Type B pancreatic cell (in vitro differentiated cells): ENCODE results near the gene PAPSS1. TPM values are rescaled to one million over a fixed set of nuclear protein-coding genes. Genes with fewer than 3 reads are reported as not detected.

ENCODE experiments used
- DNase-seq: peaks from one replicate; pipeline ENCODE4 v3.0.0; 2021; ENCODE audit warnings: mixed read lengths; ENCODE audit not compliant: unreplicated experiment; ENCODE audit errors: extremely low spot score
- H3K27ac Mint-ChIP-seq: 2 replicates; pipeline ENCODE4 v1.8.0; 2021; ENCODE audit warnings: mild to moderate bottlenecking, mixed read lengths
- H3K27me3 Mint-ChIP-seq: 2 replicates; pipeline ENCODE4 v1.8.0; 2021; ENCODE audit warnings: mixed read lengths
- H3K36me3 Mint-ChIP-seq: 2 replicates; pipeline ENCODE4 v1.8.0; 2021; ENCODE audit warnings: mixed read lengths
- H3K4me1 Mint-ChIP-seq: one replicate; pipeline ENCODE4 v1.8.0; 2021; ENCODE audit warnings: mixed read lengths; ENCODE audit not compliant: unreplicated experiment
- H3K4me3 Mint-ChIP-seq: 2 replicates; pipeline ENCODE4 v1.8.0; 2021; ENCODE audit warnings: mild to moderate bottlenecking, mixed read lengths
- H3K9me3 Mint-ChIP-seq: 2 replicates; pipeline ENCODE4 v1.8.0; 2021; ENCODE audit warnings: mixed read lengths
- CTCF ChIP-seq: fragments of 200-600 bp; sonication (generic); conservative IDR thresholded peaks from 2 replicates; pipeline ENCODE4 v1.5.0; 2021; ENCODE audit warnings: antibody characterized with exemption, mild to moderate bottlenecking
- total RNA-seq: library from RNA; stranded (reverse); gene quantifications from 2 replicates; pipeline ENCODE4 v1.2.1, GENCODE V29; 2021; ENCODE audit warnings: low replicate concordance

PAPSS1 gene
- total RNA-seq, 1 donor from 2014 or later: 82.0 TPM

- H3K9me3 Mint-ChIP-seq: no peaks in the 10 kb centered on the region
Observed at GRCh38 chr4:107721436-107722100, 1.5 kb upstream of the PAPSS1 start.

GRCh38 chr4:107719207-107719921, 670 bp downstream of the PAPSS1 start:
- H3K27me3 Mint-ChIP-seq: no peaks in the 10 kb centered on the region

More at GRCh38 chr4:107721436-107722100, 1.5 kb upstream of the PAPSS1 start:
- DNase-seq: no peak
- no peaks in the 10 kb centered on the region for H3K27me3 Mint-ChIP-seq
- H3K27ac Mint-ChIP-seq: peak overlapping the region; percentile 99
- TF ChIP-seq CTCF: no peak
- peak overlapping the region; percentile 99 for H3K4me3 Mint-ChIP-seq
- H3K4me1 Mint-ChIP-seq: peaks cover 32% of the 10 kb centered on the region
- peaks cover 11% of the 10 kb centered on the region for H3K36me3 Mint-ChIP-seq

GRCh38 chr4:107718351-107718965, 1.6 kb downstream of the PAPSS1 start:
- H3K4me3 Mint-ChIP-seq: peak overlapping the region; percentile 99
- no peak for DNase-seq
- no peaks in the 10 kb centered on the region for H3K27me3 Mint-ChIP-seq
- peaks cover 9% of the 10 kb centered on the region for H3K9me3 Mint-ChIP-seq
- peak overlapping the region; percentile 99 for H3K27ac Mint-ChIP-seq
- peaks cover 45% of the 10 kb centered on the region for H3K4me1 Mint-ChIP-seq
- TF ChIP-seq CTCF: no peak
- peaks cover 27% of the 10 kb centered on the region for H3K36me3 Mint-ChIP-seq

More at GRCh38 chr4:107719207-107719921, 670 bp downstream of the PAPSS1 start:
- peak overlapping the region; percentile 99 for H3K27ac Mint-ChIP-seq
- TF ChIP-seq CTCF: no peak
- DNase-seq: no peak
- peaks cover 40% of the 10 kb centered on the region for H3K4me1 Mint-ChIP-seq
- H3K36me3 Mint-ChIP-seq: peaks cover 21% of the 10 kb centered on the region
- H3K9me3 Mint-ChIP-seq: peaks cover 4% of the 10 kb centered on the region
- H3K4me3 Mint-ChIP-seq: peak overlapping the region; percentile 99

GRCh38 chr4:107714256-107714655, 5.8 kb downstream of the PAPSS1 start:
- peaks cover 44% of the 10 kb centered on the region for H3K4me1 Mint-ChIP-seq
- DNase-seq: no peak
- no peak for TF ChIP-seq CTCF
- no peak overlapping the region for H3K4me3 Mint-ChIP-seq
- peaks cover 48% of the 10 kb centered on the region for H3K36me3 Mint-ChIP-seq
- no peak overlapping the region for H3K27ac Mint-ChIP-seq
- H3K9me3 Mint-ChIP-seq: peaks cover 14% of the 10 kb centered on the region
- no peaks in the 10 kb centered on the region for H3K27me3 Mint-ChIP-seq

- peaks cover 47% of the 10 kb centered on the region for H3K36me3 Mint-ChIP-seq
- H3K4me1 Mint-ChIP-seq: peaks cover 31% of the 10 kb centered on the region
- DNase-seq: no peak
- peaks cover 14% of the 10 kb centered on the region for H3K9me3 Mint-ChIP-seq
- H3K27me3 Mint-ChIP-seq: no peaks in the 10 kb centered on the region
- no peak for TF ChIP-seq CTCF
- H3K27ac Mint-ChIP-seq: no peak overlapping the region
- no peak overlapping the region for H3K4me3 Mint-ChIP-seq
Observed at GRCh38 chr4:107712236-107712635, 7.8 kb downstream of the PAPSS1 start.
